H1 (cell line): ENCODE results near the gene CORO2B. TPM values are rescaled to one million over a fixed set of nuclear protein-coding genes. Genes with fewer than 3 reads are reported as not detected.

ENCODE experiments used
- CTCF ChIA-PET: fragments of 300-600 bp; sonication (Branson Sonifier 250); formaldehyde crosslinking; loops from one replicate; lab custom pipeline; 2021; ENCODE audit not compliant: partially characterized antibody; lab: Charles Lee
- POLR2A ChIA-PET: fragments of 300-600 bp; sonication (Branson Sonifier 250); formaldehyde crosslinking; loops from one replicate; lab custom pipeline; 2021; ENCODE audit warnings: inconsistent platforms; ENCODE audit not compliant: partially characterized antibody; lab: Charles Lee
- DNase-seq, 2 experiments: peaks; one replicate each; pipeline versions ENCODE4 v3.0.0 to v3.0.0-alpha.2; 2010 to 2022; ENCODE audit warnings: low spot score in 2 of 2, low read depth in 1 of 2, mixed read lengths in 1 of 2
- FAIRE-seq: peaks from 2 replicates; lab custom pipeline; 2011; peaks lifted over from hg19 to GRCh38; lab: Jason Lieb, UNC
- H2AFZ ChIP-seq: 2 replicates; pipeline ENCODE4 v1.8.1; 2012; ENCODE audit warnings: low read length, inconsistent platforms
- H2AK5ac ChIP-seq: 2 replicates; pipeline ENCODE4 v1.6.1; 2013; ENCODE audit warnings: low read depth, low read length
- H2BK120ac ChIP-seq: replicated peaks from 2 replicates; pipeline ENCODE3; 2013; ENCODE audit warnings: low read depth, low read length, inconsistent platforms
- H2BK12ac ChIP-seq: 2 replicates; pipeline ENCODE4 v1.6.1; 2013; ENCODE audit warnings: low read depth, low read length
- H2BK15ac ChIP-seq: 2 replicates; pipeline ENCODE4 v1.6.1; 2013; ENCODE audit warnings: low read length
- H2BK20ac ChIP-seq: 2 replicates; pipeline ENCODE4 v1.6.1; 2013; ENCODE audit warnings: low read length
- H2BK5ac ChIP-seq: 2 replicates; pipeline ENCODE4 v1.6.1; 2013; ENCODE audit warnings: low read depth, low read length
- H3K14ac ChIP-seq: 2 replicates; pipeline ENCODE4 v1.6.1; 2013; ENCODE audit warnings: inconsistent platforms; ENCODE audit not compliant: insufficient read length
- H3K18ac ChIP-seq: 2 replicates; pipeline ENCODE4 v1.6.1; 2013; ENCODE audit warnings: low read length; ENCODE audit errors: extremely low read depth
- H3K23ac ChIP-seq: 2 replicates; pipeline ENCODE4 v1.6.1; 2013; ENCODE audit warnings: inconsistent platforms; ENCODE audit not compliant: insufficient read length
- H3K23me2 ChIP-seq: 2 replicates; pipeline ENCODE4 v1.6.1; 2013; ENCODE audit warnings: low read depth, low read length
- H3K27ac ChIP-seq: 2 replicates; pipeline ENCODE4 v1.6.1; 2011; ENCODE audit warnings: low read depth, low read length, inconsistent platforms
- H3K27me3 ChIP-seq, 4 experiments: replicated peaks in 1 of 4; 1 replicate in 1 of 4; 2 replicates in 3 of 4; pipeline versions ENCODE4 v1.6.1 to v1.8.1; 2011 to 2013; ENCODE audit warnings: low read length in 3 of 4, mild to moderate bottlenecking in 3 of 4, inconsistent platforms in 2 of 4, mixed read lengths in 2 of 4, moderate library complexity in 1 of 4; ENCODE audit not compliant: control insufficient read depth in 3 of 4, insufficient read depth in 3 of 4; ENCODE audit errors: extremely low read depth in 1 of 4
- H3K36me3 ChIP-seq, 4 experiments: 2 replicates each; pipeline versions ENCODE4 v1.6.1 to v1.8.1; 2011 to 2013; ENCODE audit warnings: mild to moderate bottlenecking in 4 of 4, low read length in 3 of 4, moderate library complexity in 2 of 4, control low read depth in 1 of 4, inconsistent platforms in 1 of 4; ENCODE audit not compliant: insufficient read depth in 4 of 4, control insufficient read depth in 2 of 4
- H3K4ac ChIP-seq: replicated peaks from 2 replicates; pipeline ENCODE3; 2013; ENCODE audit warnings: low read length, low read depth, mixed read lengths, inconsistent platforms; ENCODE audit not compliant: insufficient read length
- H3K4me1 ChIP-seq, 4 experiments: replicated peaks in 1 of 4; 1 replicate in 1 of 4; 2 replicates in 3 of 4; pipeline versions ENCODE4 v1.6.1 to v1.8.1; 2011 to 2013; ENCODE audit warnings: low read length in 3 of 4, inconsistent platforms in 2 of 4, mixed read lengths in 1 of 4; ENCODE audit not compliant: insufficient read depth in 4 of 4, control insufficient read depth in 3 of 4
- H3K4me2 ChIP-seq, 2 experiments: 2 replicates each; pipeline versions ENCODE4 v1.6.1 to v1.8.1; 2011 to 2013; ENCODE audit warnings: low read depth in 2 of 2, low read length in 2 of 2, control low read depth in 1 of 2, inconsistent platforms in 1 of 2, mild to moderate bottlenecking in 1 of 2; ENCODE audit not compliant: insufficient read depth in 1 of 2
- H3K4me3 ChIP-seq, 4 experiments: fragments of 200-600, 300-600 bp in 1 of 4; sonication (generic), shearing (Covaris generic), sonication (Bioruptor Twin) in 1 of 4; 2 replicates each; pipeline versions ENCODE4 v1.5.1 to v1.8.1; 2011 to 2016; ENCODE audit warnings: low read length in 4 of 4, low read depth in 3 of 4, control low read depth in 2 of 4, inconsistent platforms in 2 of 4, mild to moderate bottlenecking in 2 of 4, mixed read lengths in 1 of 4, moderate library complexity in 1 of 4; ENCODE audit not compliant: insufficient read depth in 2 of 4; ENCODE audit errors: extremely low read depth in 1 of 4
- H3K56ac ChIP-seq: replicated peaks from 2 replicates; pipeline ENCODE3; 2013; ENCODE audit warnings: low read depth, mild to moderate bottlenecking, mixed read lengths, low read length, inconsistent platforms; ENCODE audit not compliant: insufficient read length
- H3K79me1 ChIP-seq: 2 replicates; pipeline ENCODE4 v1.6.1; 2013; ENCODE audit warnings: low read depth, low read length, control low read depth
- H3K79me2 ChIP-seq, 2 experiments: 2 replicates each; pipeline versions ENCODE4 v1.6.1 to v1.8.1; 2012 to 2013; ENCODE audit warnings: low read length in 2 of 2, mild to moderate bottlenecking in 2 of 2, inconsistent platforms in 1 of 2; ENCODE audit not compliant: insufficient read depth in 2 of 2, control insufficient read depth in 1 of 2
- H3K9ac ChIP-seq, 4 experiments: replicated peaks in 1 of 4; 1 replicate in 1 of 4; 2 replicates in 3 of 4; pipeline versions ENCODE4 v1.6.1 to v1.8.1; 2011 to 2013; ENCODE audit warnings: low read depth in 3 of 4, low read length in 3 of 4, control low read depth in 2 of 4, mild to moderate bottlenecking in 2 of 4, moderate library complexity in 2 of 4, inconsistent platforms in 1 of 4; ENCODE audit errors: extremely low read depth in 1 of 4
- H3K9me3 ChIP-seq, 2 experiments: 2 replicates each; pipeline versions ENCODE4 v1.6.1 to v1.8.1; 2012 to 2013; ENCODE audit warnings: mild to moderate bottlenecking in 2 of 2, moderate library complexity in 2 of 2, control low read depth in 1 of 2, inconsistent platforms in 1 of 2, low read depth in 1 of 2, low read length in 1 of 2, mixed read lengths in 1 of 2; ENCODE audit not compliant: insufficient read depth in 2 of 2
- H4K20me1 ChIP-seq, 2 experiments: replicated peaks in 1 of 2; 2 replicates each; pipeline versions ENCODE3 to v1.8.1; 2011 to 2013; ENCODE audit warnings: inconsistent platforms in 2 of 2, low read length in 2 of 2, mild to moderate bottlenecking in 1 of 2; ENCODE audit not compliant: insufficient read depth in 2 of 2, control insufficient read depth in 1 of 2
- H4K5ac ChIP-seq: 2 replicates; pipeline ENCODE4 v1.6.1; 2013; ENCODE audit warnings: low read length, low read depth, mixed read lengths, inconsistent platforms; ENCODE audit not compliant: insufficient read length
- H4K8ac ChIP-seq: 2 replicates; pipeline ENCODE4 v1.8.0; 2013; ENCODE audit warnings: mild to moderate bottlenecking, moderate library complexity, low read length, inconsistent platforms; ENCODE audit not compliant: insufficient read depth; ENCODE audit errors: extremely low read depth
- H4K91ac ChIP-seq: replicated peaks from 2 replicates; pipeline ENCODE3; 2013; ENCODE audit warnings: low read length, mixed read lengths, inconsistent platforms; ENCODE audit not compliant: insufficient read length
- CEBPB ChIP-seq: IDR thresholded peaks from 2 replicates; pipeline ENCODE4 v1.6.1; 2012; ENCODE audit warnings: low read depth, low read length
- CTBP2 ChIP-seq: IDR thresholded peaks from 2 replicates; pipeline ENCODE4 v1.7.0; 2011; ENCODE audit warnings: borderline replicate concordance, mild to moderate bottlenecking, moderate library complexity, mixed read lengths, low read length; ENCODE audit not compliant: insufficient read depth, insufficient read length
- FOSL1 ChIP-seq: IDR thresholded peaks from 2 replicates; pipeline ENCODE4 v1.6.1; 2011; ENCODE audit warnings: mild to moderate bottlenecking, low read depth, low read length, moderate library complexity; ENCODE audit not compliant: insufficient read depth
- MAFK ChIP-seq: IDR thresholded peaks from 2 replicates; pipeline ENCODE4 v1.6.1; 2012; ENCODE audit warnings: low read depth, mild to moderate bottlenecking, improper control_type of control experiment, low read length
- MAX ChIP-seq: IDR thresholded peaks from 2 replicates; pipeline ENCODE4 v1.6.1; 2012; ENCODE audit warnings: inconsistent platforms
- PHF8 ChIP-seq: fragments of 200-600 bp; sonication (generic); conservative IDR thresholded peaks from 2 replicates; pipeline ENCODE4 v1.7.1; 2012; ENCODE audit warnings: low read depth, mild to moderate bottlenecking, inconsistent platforms, low read length, moderate library complexity
- POLR2A ChIP-seq, 2 experiments: IDR thresholded peaks; 1 replicate in 1 of 2; 2 replicates in 1 of 2; pipeline ENCODE4 v1.6.1; 2011; ENCODE audit warnings: low read depth in 2 of 2, low read length in 2 of 2, mild to moderate bottlenecking in 2 of 2; ENCODE audit errors: control extremely low read depth in 1 of 2
- POLR2AphosphoS5 ChIP-seq: IDR thresholded peaks from 2 replicates; pipeline ENCODE4 v1.6.1; 2011; ENCODE audit warnings: low read depth, low read length
- POU5F1 ChIP-seq: IDR thresholded peaks from 2 replicates; pipeline ENCODE4 v1.6.1; 2011; ENCODE audit warnings: low read depth, mild to moderate bottlenecking, low read length, moderate library complexity
- RXRA ChIP-seq: IDR thresholded peaks from 2 replicates; pipeline ENCODE4 v1.6.1; 2011; ENCODE audit warnings: low read depth, mild to moderate bottlenecking, low read length, moderate library complexity; ENCODE audit not compliant: insufficient read depth
- SAP30 ChIP-seq: fragments of 300-600 bp; sonication (generic); IDR thresholded peaks from 2 replicates; pipeline ENCODE4 v1.7.1; 2012; ENCODE audit warnings: low read length, moderate library complexity, mild to moderate bottlenecking, inconsistent platforms; ENCODE audit not compliant: insufficient read depth, insufficient replicate concordance
- SP2 ChIP-seq: IDR thresholded peaks from 2 replicates; pipeline ENCODE4 v1.6.1; 2012; ENCODE audit warnings: mild to moderate bottlenecking, low read length, inconsistent platforms
- TEAD4 ChIP-seq: IDR thresholded peaks from 2 replicates; pipeline ENCODE4 v1.6.1; 2012; ENCODE audit warnings: low read depth, low read length, inconsistent platforms, mixed read lengths
- USF2 ChIP-seq: IDR thresholded peaks from 2 replicates; pipeline ENCODE4 v1.6.1; 2011; ENCODE audit warnings: low read length, improper control_type of control experiment
- WGBS, 2 experiments: shearing (Covaris generic) in 1 of 2; methylation state at CpG; one replicate each; pipeline versions ENCODE4 v1.1.6 to v1.1.7; 2013 to 2015; ENCODE audit warnings: low lambda C conversion rate in 2 of 2, mixed read lengths in 2 of 2, inconsistent platforms in 1 of 2, low coverage in 1 of 2, missing lambda C conversion rate in 1 of 2; ENCODE audit not compliant: insufficient replicate concordance in 2 of 2, insufficient coverage in 1 of 2, insufficient read length in 1 of 2; ENCODE audit errors: extremely low coverage in 1 of 2, missing lambda C conversion rate in 1 of 2; 5-methylcytosine and 5-hydroxymethylcytosine counted together
- polyA plus RNA-seq, 7 experiments: library from polyadenylated mRNA; depleted of rRNA in 3 of 7; stranded (reverse) in 5 of 7; unstranded in 2 of 7; fragments of >200 nt in 5 of 7; fragments of 200-250 nt in 2 of 7; gene quantifications; 1 replicate in 5 of 7; 2 replicates in 1 of 7; 4 replicates in 1 of 7; pipeline versions ENCODE4 v1.2.1 to v1.2.3, GENCODE V29; 2011 to 2013; ENCODE audit warnings: missing spikeins in 2 of 7, mixed read lengths in 2 of 7
- total RNA-seq: library from RNA; stranded (reverse); fragmentation: NEBNext Ultra II Directional; extraction: Animal tissue kit (Norgen Biotek cat#: 25700); gene quantifications from 2 replicates; pipeline ENCODE4 v1.2.1, GENCODE V29; 2021

The CORO2B gene
- total and polyA plus RNA-seq, 2 of the 8 experiments (the other 6 are each of a cell fraction or from before 2014, with no cell fraction given), result 3.4 to 6.7 TPM

GRCh38 chr15:68630211-68630555, 51.4 kb downstream of the CORO2B start:
- Histone ChIP-seq H3K27me3 (no peaks in the 10 kb centered on the region), H3K18ac (no peak overlapping the region), H2BK15ac (no peak overlapping the region), H3K23ac (no peak overlapping the region), H3K4me3 (no peak overlapping the region), H4K20me1 (no peaks in the 10 kb centered on the region), H2BK120ac (no peak overlapping the region), H3K4me1 (peaks cover 0 to 8% (median 4%) of the 10 kb centered on the region in 4 experiments; a peak in 3 of 7 replicates), H3K9me3 (no peaks in the 10 kb centered on the region), H3K27ac (no peak overlapping the region), H2BK5ac (no peak overlapping the region), H2BK20ac (no peak overlapping the region), H3K79me2 (no peaks in the 10 kb centered on the region), H2BK12ac (no peak overlapping the region), H4K8ac (no peak overlapping the region), H3K23me2 (no peaks in the 10 kb centered on the region), H2AK5ac (no peak overlapping the region; the same call in 1 of the 2 replicates), H3K9ac (no peak overlapping the region), H4K91ac (no peak overlapping the region), H3K4me2 (no peak overlapping the region), H2AFZ (no peak overlapping the region), H3K79me1 (no peaks in the 10 kb centered on the region; the same call in 1 of the 2 replicates), H3K36me3 (no peaks in the 10 kb centered on the region), H3K4ac (no peak overlapping the region), H3K56ac (no peak overlapping the region), H4K5ac (no peak overlapping the region), H3K14ac (no peak overlapping the region)
- ChIA-PET POLR2A (interaction anchor here (0.7 kb wide), 1 partner anchor 401 kb away, joined by 3 read pairs; no protein-coding TSS in a partner anchor), CTCF (interaction anchor here (0.6 to 24.3 kb wide), 8 partner anchors 14 to 227 kb away, joined by 3 to 569 read pairs (median 4); no protein-coding TSS in a partner anchor)
- DNase-seq, result no peak
- FAIRE-seq, result no peak
- 88% methylated on average over 9 of the region's 9 CpGs; no CpG with 5 or more reads in 1 of the 2 experiments for WGBS, 2 experiments
- TF ChIP-seq MAFK (no peak), USF2 (no peak), SP2 (no peak), SAP30 (no peak), CTBP2 (no peak), POU5F1 (no peak), CEBPB (no peak), TEAD4 (no peak), POLR2A (IDR thresholded peaks at IDR 0.05; ENCODE audit: control extremely low read depth in 1 of 2, low read depth in 2 of 2, low read length in 2 of 2) (no peak), FOSL1 (no peak), RXRA (no peak), PHF8 (no peak), MAX (no peak), POLR2AphosphoS5 (no peak)
